Gastrocnemius medialis (tissue), 4 donors: ENCODE measurements around the gene STRN3. TPM values are rescaled to one million over a fixed set of nuclear protein-coding genes. Genes with fewer than 3 reads are reported as not detected.
"Not testable (repeated sequence)": the region's sequence is repeated elsewhere in the genome, so short reads cannot be mapped to it uniquely, and the experiment has no call there.

Experiments
- ATAC-seq, 2 donors: fragments of 150-250 bp; one replicate each; pipeline ENCODE4 v1.9.1; 2016
- DNase-seq, 2 donors: peaks; one replicate each; pipeline ENCODE4 v3.0.0-alpha.2; 2019
- H3K27ac ChIP-seq, 4 donors: fragments of 200-600 bp; sonication (generic); 1 replicate in 1 of 4; 2 replicates in 3 of 4; pipeline ENCODE4 v1.5.1; 2016 to 2018; ENCODE audit warnings: mild to moderate bottlenecking in 2 of 4, moderate library complexity in 1 of 4
- H3K27me3 ChIP-seq, 3 donors: fragments of 200-600 bp; sonication (generic) in 2 of 3; 1 replicate in 1 of 3; 2 replicates in 2 of 3; pipeline versions ENCODE4 v1.5.1 to v1.6.0; 2016 to 2019; ENCODE audit warnings: mild to moderate bottlenecking in 1 of 3, moderate library complexity in 1 of 3
- H3K36me3 ChIP-seq, 2 donors: fragments of 200-600 bp; sonication (generic) in 1 of 2; one replicate each; pipeline ENCODE4 v1.5.1; 2017 to 2018
- H3K4me1 ChIP-seq, 2 donors: fragments of 200-600 bp; sonication (generic) in 1 of 2; one replicate each; pipeline ENCODE4 v1.5.1; 2016 to 2017; ENCODE audit warnings: mild to moderate bottlenecking in 2 of 2
- H3K4me3 ChIP-seq, 4 donors: fragments of 200-600 bp; sonication (generic) in 3 of 4; 1 replicate in 1 of 4; 2 replicates in 3 of 4; pipeline ENCODE4 v1.5.1; 2016 to 2019; ENCODE audit warnings: mild to moderate bottlenecking in 2 of 4
- H3K9me3 ChIP-seq, 3 donors: fragments of 200-600 bp; sonication (generic) in 2 of 3; 1 replicate in 1 of 3; 2 replicates in 2 of 3; pipeline ENCODE4 v1.5.1; 2016 to 2019
- CTCF ChIP-seq, 5 experiments: fragments of 450-650 bp in 3 of 5; fragments of 200-600 bp in 2 of 5; sonication (generic) in 2 of 5; IDR thresholded peaks in 4 of 5; conservative IDR thresholded peaks in 1 of 5; 1 replicate in 4 of 5; 2 replicates in 1 of 5; pipeline ENCODE4 v1.5.1; 2016 to 2019; ENCODE audit warnings: antibody characterized with exemption in 5 of 5, mild to moderate bottlenecking in 3 of 5, moderate library complexity in 3 of 5
- POLR2A ChIP-seq, 2 donors: fragments of 450-650 bp; IDR thresholded peaks; one replicate each; pipeline ENCODE4 v1.6.1; 2017; ENCODE audit warnings: antibody characterized with exemption in 2 of 2, mild to moderate bottlenecking in 2 of 2, moderate library complexity in 2 of 2
- in situ Hi-C, 4 donors: fragments of 200-750 bp; cut with MboI; loops; one replicate each; pipeline versions ENCODE4 v1.15.0 to v1.8.0; 2017; ENCODE audit warnings: low sequenced_read_pairs in 4 of 4
- intact Hi-C: fragments of 100-400 bp; cut with DNase I; formaldehyde crosslinking; loops from one replicate; pipeline ENCODE4 v1.15.1; 2023; ENCODE audit warnings: low total_unique reads
- total RNA-seq, 4 donors: library from RNA; depleted of rRNA; stranded (reverse); fragments of >200 nt; gene quantifications; one replicate each; pipeline versions ENCODE4 v1.1.0 to v1.2.3, GENCODE V29; 2016

The STRN3 gene
- total RNA-seq, 4 donors from 2014 or later, result 57.7 to 98.7 (median 77.9) TPM

GRCh38 chr14:31069343-31069742 is 43.2 kb upstream of the STRN3 start:
- Histone ChIP-seq H3K27me3 (no peaks in the 10 kb centered on the region), H3K4me1 (no peaks in the 10 kb centered on the region), H3K4me3 (no peak overlapping the region), H3K27ac (no peak overlapping the region), H3K9me3 (no peaks in the 10 kb centered on the region), H3K36me3 (no peaks in the 10 kb centered on the region)
- in situ Hi-C loops, result no loop called here
- ATAC-seq, result no peak
- intact Hi-C loops, result no loop called here
- no peak for DNase-seq
- TF ChIP-seq CTCF (IDR thresholded peaks at IDR 0.05 in 4 of 5, conservative IDR thresholded peaks at IDR 0.05 in 1 of 5) (no peak), POLR2A (IDR thresholded peaks at IDR 0.05) (no peak)

- ATAC-seq, result peak; percentile 52 to 61
- no peaks in the 10 kb centered on the region for H3K9me3 ChIP-seq
- in situ Hi-C loops (no loop called here), intact Hi-C loops (no loop called here)
- no peak overlapping the region for H3K4me3 ChIP-seq
- TF ChIP-seq CTCF (IDR thresholded peaks at IDR 0.05 in 4 of 5, conservative IDR thresholded peaks at IDR 0.05 in 1 of 5), result no peak
- no peak for TF ChIP-seq POLR2A (IDR thresholded peaks at IDR 0.05)
- no peak overlapping the region for H3K27ac ChIP-seq
- no peaks in the 10 kb centered on the region for H3K27me3 ChIP-seq
- no peak for DNase-seq
- no peaks in the 10 kb centered on the region for H3K36me3 ChIP-seq
- H3K4me1 ChIP-seq, result no peaks in the 10 kb centered on the region
Observed at GRCh38 chr14:31068235-31068634, 42.1 kb upstream of the STRN3 start.

- ATAC-seq, H3K27me3 ChIP-seq, in situ Hi-C loops, DNase-seq, H3K4me3 ChIP-seq, H3K36me3 ChIP-seq, intact Hi-C loops, H3K9me3 ChIP-seq, H3K27ac ChIP-seq: not testable (repeated sequence)
- H3K4me1 ChIP-seq, result peaks cover 12 to 21% of the 10 kb centered on the region in 2 donors
Observed at GRCh38 chr14:31062908-31063307, 36.7 kb upstream of the STRN3 start.

GRCh38 chr14:31060253-31060875 is 34.2 kb upstream of the STRN3 start:
- H3K4me3 ChIP-seq, result no peak overlapping the region
- H3K4me1 ChIP-seq, result peaks cover 14 to 27% of the 10 kb centered on the region in 2 donors
- DNase-seq (no peak), ATAC-seq (peak in 1 of 2 donors; percentile 54)
- H3K36me3 ChIP-seq, result no peaks in the 10 kb centered on the region
- in situ Hi-C loops, result no loop called here
- intact Hi-C loops, result no loop called here
- peak overlapping the region in 2 of 4 donors; percentile 19 to 78 for H3K27ac ChIP-seq
- no peaks in the 10 kb centered on the region for H3K27me3 ChIP-seq
- no peaks in the 10 kb centered on the region for H3K9me3 ChIP-seq
- TF ChIP-seq POLR2A (IDR thresholded peaks at IDR 0.05), result no peak
- no peak for TF ChIP-seq CTCF (IDR thresholded peaks at IDR 0.05 in 4 of 5, conservative IDR thresholded peaks at IDR 0.05 in 1 of 5)

- no peaks in the 10 kb centered on the region for H3K27me3 ChIP-seq
- H3K36me3 ChIP-seq, result no peaks in the 10 kb centered on the region
- DNase-seq, result peak; percentile 16 to 31
- in situ Hi-C loops, result no loop called here
- peak overlapping the region; percentile 2 to 78 (median 36) for H3K27ac ChIP-seq
- peak; percentile 55 to 62 for ATAC-seq
- H3K4me3 ChIP-seq, result no peak overlapping the region
- intact Hi-C loops, result no loop called here
- H3K4me1 ChIP-seq, result peaks cover 17 to 30% of the 10 kb centered on the region in 2 donors
- H3K9me3 ChIP-seq, result no peaks in the 10 kb centered on the region
- TF ChIP-seq POLR2A (IDR thresholded peaks at IDR 0.05) (no peak), CTCF (IDR thresholded peaks at IDR 0.05 in 4 of 5, conservative IDR thresholded peaks at IDR 0.05 in 1 of 5) (no peak)
Observed at GRCh38 chr14:31059152-31059924, 33.2 kb upstream of the STRN3 start.
